HG02884 (cell line): ENCODE results near the gene ADPRHL1.

Source experiments
- ATAC-seq: cut with Tn5 transposase; IDR thresholded peaks from one replicate; pipeline ENCODE4 v1.9.1; 2021; ENCODE audit warnings: mild to moderate bottlenecking, moderate library complexity; ENCODE audit not compliant: unreplicated experiment

The ADPRHL1 gene

GRCh38 chr13:113452942-113453901 is at the start of gene ADPRHL1:
ADPRHL1 (minus strand) TSS chr13:113453488; CDS start chr13:113453437, 51 bp downstream.
- no peak for ATAC-seq

GRCh38 chr13:113502686-113503085 is 49.4 kb upstream of the ADPRHL1 start:
- no peak for ATAC-seq

- no peak for ATAC-seq
Measured at GRCh38 chr13:113500530-113501265, 47.4 kb upstream of the ADPRHL1 start.

GRCh38 chr13:113499936-113500335 is 46.6 kb upstream of the ADPRHL1 start:
- ATAC-seq, result no peak

- ATAC-seq, result no peak
Measured at GRCh38 chr13:113498905-113499304, 45.6 kb upstream of the ADPRHL1 start.

GRCh38 chr13:113497217-113497616 is 43.9 kb upstream of the ADPRHL1 start:
- ATAC-seq, result no peak

GRCh38 chr13:113495494-113496210 is 42.4 kb upstream of the ADPRHL1 start:
- no peak for ATAC-seq

GRCh38 chr13:113493315-113493951 is 40.1 kb upstream of the ADPRHL1 start:
- ATAC-seq, result peak; percentile 28

GRCh38 chr13:113491982-113492381 is 38.7 kb upstream of the ADPRHL1 start:
- no peak for ATAC-seq

- ATAC-seq, result no peak
Measured at GRCh38 chr13:113491418-113491883, 38.2 kb upstream of the ADPRHL1 start.

- peak; percentile 63 for ATAC-seq
Measured at GRCh38 chr13:113490496-113491417, 37.5 kb upstream of the ADPRHL1 start, which contains the start of gene DCUN1D2. DCUN1D2 (minus strand) TSS chr13:113490711; CDS start chr13:113490669, 42 bp downstream.

GRCh38 chr13:113489549-113490495 is 36.5 kb upstream of the ADPRHL1 start:
- peak; percentile 26 for ATAC-seq

GRCh38 chr13:113489171-113489548 is 35.9 kb upstream of the ADPRHL1 start:
- ATAC-seq, result no peak

- no peak for ATAC-seq
Measured at GRCh38 chr13:113488283-113488682, 35.0 kb upstream of the ADPRHL1 start.

- ATAC-seq, result no peak
Measured at GRCh38 chr13:113486698-113487097, 33.4 kb upstream of the ADPRHL1 start.

- no peak for ATAC-seq
Measured at GRCh38 chr13:113485545-113485944, 32.3 kb upstream of the ADPRHL1 start.

- no peak for ATAC-seq
Measured at GRCh38 chr13:113483504-113484293, 30.4 kb upstream of the ADPRHL1 start.
